ENCODE data around the gene APEX1.

GRCh38 chr14:20438664-20439063 lies 16.4 kb upstream of the APEX1 start:
- TF ChIP-seq CTCF (IDR thresholded peaks at IDR 0.05; ENCODE audit: insufficient read depth, low read length) (no peak), REST (IDR thresholded peaks at IDR 0.05; ENCODE audit: insufficient replicate concordance, low read depth) (no peak), POLR2AphosphoS5 (IDR thresholded peaks at IDR 0.05; ENCODE audit: low read depth) (no peak), GABPA (IDR thresholded peaks at IDR 0.05; ENCODE audit: low read depth) (no peak), SPI1 (IDR thresholded peaks at IDR 0.05; ENCODE audit: borderline replicate concordance, low read depth) (peak; percentile 56; the same call in 1 of the 2 replicates)

All from HL-60 (cell line).